Measurements from ENCODE around the gene EIF1AX.

DNA sequence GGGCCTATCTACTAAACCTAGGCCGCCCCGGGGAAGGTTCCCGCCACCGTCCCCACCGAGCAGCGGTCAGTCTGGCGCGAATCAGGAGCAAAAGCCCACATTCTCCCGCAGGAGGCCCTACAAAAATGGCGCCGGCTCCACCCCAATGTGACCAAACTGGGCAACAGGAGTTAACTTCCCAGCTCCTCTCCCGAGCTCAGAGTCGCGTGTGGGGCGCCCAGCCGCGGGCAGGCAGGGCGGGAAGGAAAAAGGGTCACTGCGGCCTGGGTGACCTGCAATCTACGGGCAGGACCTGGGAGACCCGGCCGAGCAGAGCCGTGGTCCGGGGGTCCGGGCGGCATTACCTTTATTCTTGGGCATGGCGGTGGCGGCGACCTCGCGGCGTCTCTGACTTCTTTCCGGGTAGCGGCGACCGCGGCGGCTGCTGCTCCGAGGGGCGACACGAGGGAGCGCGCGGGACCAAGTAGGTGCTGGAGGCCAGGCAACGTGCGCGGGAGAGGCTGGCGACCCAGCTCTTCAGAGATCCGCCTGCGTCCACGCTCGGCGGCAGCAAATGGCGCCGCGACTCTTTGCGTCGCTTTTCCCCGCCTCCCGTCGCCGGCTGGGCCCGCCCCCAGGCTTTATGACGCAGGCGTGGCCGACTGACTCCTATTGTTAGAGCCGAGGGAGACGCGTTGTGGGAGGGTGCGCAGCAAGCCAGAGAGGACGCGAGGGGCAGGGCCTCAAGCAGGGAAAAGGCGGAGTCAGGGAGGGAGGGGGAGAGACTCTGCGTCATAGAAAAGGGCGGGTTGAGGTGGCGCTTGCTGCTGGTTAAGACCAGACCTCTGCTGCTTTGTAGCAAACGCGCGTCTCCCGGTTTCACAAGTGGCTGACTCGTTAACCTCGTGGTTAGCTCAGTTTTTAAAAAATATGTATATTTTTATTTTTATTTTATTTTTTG is at the start of gene EIF1AX:
- TF ChIP-seq, protein P1, sequence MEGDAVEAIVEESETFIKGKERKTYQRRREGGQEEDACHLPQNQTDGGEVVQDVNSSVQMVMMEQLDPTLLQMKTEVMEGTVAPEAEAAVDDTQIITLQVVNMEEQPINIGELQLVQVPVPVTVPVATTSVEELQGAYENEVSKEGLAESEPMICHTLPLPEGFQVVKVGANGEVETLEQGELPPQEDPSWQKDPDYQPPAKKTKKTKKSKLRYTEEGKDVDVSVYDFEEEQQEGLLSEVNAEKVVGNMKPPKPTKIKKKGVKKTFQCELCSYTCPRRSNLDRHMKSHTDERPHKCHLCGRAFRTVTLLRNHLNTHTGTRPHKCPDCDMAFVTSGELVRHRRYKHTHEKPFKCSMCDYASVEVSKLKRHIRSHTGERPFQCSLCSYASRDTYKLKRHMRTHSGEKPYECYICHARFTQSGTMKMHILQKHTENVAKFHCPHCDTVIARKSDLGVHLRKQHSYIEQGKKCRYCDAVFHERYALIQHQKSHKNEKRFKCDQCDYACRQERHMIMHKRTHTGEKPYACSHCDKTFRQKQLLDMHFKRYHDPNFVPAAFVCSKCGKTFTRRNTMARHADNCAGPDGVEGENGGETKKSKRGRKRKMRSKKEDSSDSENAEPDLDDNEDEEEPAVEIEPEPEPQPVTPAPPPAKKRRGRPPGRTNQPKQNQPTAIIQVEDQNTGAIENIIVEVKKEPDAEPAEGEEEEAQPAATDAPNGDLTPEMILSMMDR (IDR thresholded peaks at IDR 0.05) = no peak
- TF ChIP-seq EZH2phosphoT487 (IDR thresholded peaks at IDR 0.05) = no peak

Data from neural progenitor cell (in vitro differentiated cells).